ENCODE measurements around the gene INTS3.
A peak's percentile ranks its signal among the peaks of the same experiment; 100 is the strongest.

The INTS3 gene

GRCh38 chr1:153727463-153728304 is at the start of gene INTS3:
INTS3 (plus strand) TSS chr1:153728050; CDS start chr1:153728635, 585 bp downstream.
- peak; percentile 99 for FAIRE-seq
- peak; percentile 98 for DNase-seq (ENCODE audit: extremely low spot score, insufficient read length, low read depth)

- DNase-seq (ENCODE audit: extremely low spot score, insufficient read length, low read depth) = no peak
- FAIRE-seq = no peak
Observed at GRCh38 chr1:153678519-153679336, 49.1 kb upstream of the INTS3 start, which contains the start of gene NPR1. NPR1 (plus strand) TSS chr1:153678688; CDS start chr1:153679109, 421 bp downstream.

- no peak for DNase-seq (ENCODE audit: extremely low spot score, insufficient read length, low read depth)
- FAIRE-seq = no peak
Observed at GRCh38 chr1:153679337-153680119, 48.3 kb upstream of the INTS3 start.

GRCh38 chr1:153680120-153680403 is 47.8 kb upstream of the INTS3 start:
- DNase-seq (ENCODE audit: extremely low spot score, insufficient read length, low read depth) (no peak), FAIRE-seq (no peak)

GRCh38 chr1:153682730-153683129 is 45.1 kb upstream of the INTS3 start:
- FAIRE-seq = no peak
- DNase-seq (ENCODE audit: extremely low spot score, insufficient read length, low read depth) = no peak

GRCh38 chr1:153683854-153684253 is 44.0 kb upstream of the INTS3 start:
- DNase-seq (ENCODE audit: extremely low spot score, insufficient read length, low read depth) (no peak), FAIRE-seq (no peak)

- DNase-seq (ENCODE audit: extremely low spot score, insufficient read length, low read depth) (no peak), FAIRE-seq (no peak)
Observed at GRCh38 chr1:153684892-153685291, 43.0 kb upstream of the INTS3 start.

- DNase-seq (ENCODE audit: extremely low spot score, insufficient read length, low read depth) (no peak), FAIRE-seq (no peak)
Observed at GRCh38 chr1:153685544-153686340, 42.1 kb upstream of the INTS3 start.

- FAIRE-seq (no peak), DNase-seq (ENCODE audit: extremely low spot score, insufficient read length, low read depth) (no peak)
Observed at GRCh38 chr1:153687346-153688125, 40.3 kb upstream of the INTS3 start.

- no peak for FAIRE-seq
- DNase-seq (ENCODE audit: extremely low spot score, insufficient read length, low read depth) = no peak
Observed at GRCh38 chr1:153688276-153688675, 39.6 kb upstream of the INTS3 start.

GRCh38 chr1:153688736-153689328 is 39.0 kb upstream of the INTS3 start:
- DNase-seq (ENCODE audit: extremely low spot score, insufficient read length, low read depth) (no peak), FAIRE-seq (no peak)

- FAIRE-seq (no peak), DNase-seq (ENCODE audit: extremely low spot score, insufficient read length, low read depth) (no peak)
Observed at GRCh38 chr1:153693466-153693865, 34.4 kb upstream of the INTS3 start.

- DNase-seq (ENCODE audit: extremely low spot score, insufficient read length, low read depth) = no peak
- no peak for FAIRE-seq
Observed at GRCh38 chr1:153696741-153697140, 31.1 kb upstream of the INTS3 start.

GRCh38 chr1:153697191-153698019 is 30.4 kb upstream of the INTS3 start:
- no peak for DNase-seq (ENCODE audit: extremely low spot score, insufficient read length, low read depth)
- no peak for FAIRE-seq

- DNase-seq (ENCODE audit: extremely low spot score, insufficient read length, low read depth) (no peak), FAIRE-seq (no peak)
Observed at GRCh38 chr1:153698020-153698922, 29.6 kb upstream of the INTS3 start.

- DNase-seq (ENCODE audit: extremely low spot score, insufficient read length, low read depth) (no peak), FAIRE-seq (no peak)
Observed at GRCh38 chr1:153698923-153699714, 28.7 kb upstream of the INTS3 start.

All from GM18507 (cell line).